T-helper 1 cell treated with Interleukin-12 subunit alpha and Interleukin-12 subunit beta and Interleukin-4 antibody, amounts not matched to agents 30 ng/mL and 1 ng/mL, for 36 hours (primary cell): ENCODE data around the gene TFF3. TPM values are rescaled to one million over a fixed set of nuclear protein-coding genes. Genes with fewer than 3 reads are reported as not detected.

Experiments
- intact Hi-C: fragments of 100-400 bp; cut with micrococcal nuclease; formaldehyde crosslinking; loops from one replicate; pipeline ENCODE4 v1.15.1; 2024
- total RNA-seq: library from RNA; stranded (reverse); gene quantifications from 2 replicates; pipeline ENCODE4 v1.2.3, GENCODE V29; 2022

Gene TFF3
- total RNA-seq, 1 donor from 2014 or later = not detected

GRCh38 chr21:42272984-42273600, 42.1 kb downstream of the TFF3 start:
- intact Hi-C loops = no loop called here

GRCh38 chr21:42272109-42272962, 42.9 kb downstream of the TFF3 start:
- intact Hi-C loops = no loop called here

DNA sequence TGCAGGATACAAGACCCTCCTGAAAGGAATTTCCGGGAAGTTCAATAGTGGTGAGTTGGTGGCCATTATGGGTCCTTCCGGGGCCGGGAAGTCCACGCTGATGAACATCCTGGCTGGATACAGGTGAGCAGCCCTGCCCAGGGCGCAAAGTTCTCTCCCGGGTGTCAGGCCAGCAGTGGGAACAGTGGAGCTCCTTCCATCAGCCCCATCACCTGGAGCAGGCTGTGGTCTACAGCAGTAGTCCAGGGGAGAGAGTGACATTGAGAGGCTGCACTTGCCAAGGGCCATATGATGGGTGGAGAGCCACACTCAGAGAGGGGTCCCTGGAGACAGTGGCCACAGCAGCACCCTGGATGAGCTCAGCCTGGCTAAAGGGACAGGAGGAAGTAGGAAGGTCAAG, 44.1 kb downstream of the TFF3 start:
- intact Hi-C loops = no loop called here

- intact Hi-C loops = no loop called here
Observed at GRCh38 chr21:42269386-42269785, 45.8 kb downstream of the TFF3 start.

DNA sequence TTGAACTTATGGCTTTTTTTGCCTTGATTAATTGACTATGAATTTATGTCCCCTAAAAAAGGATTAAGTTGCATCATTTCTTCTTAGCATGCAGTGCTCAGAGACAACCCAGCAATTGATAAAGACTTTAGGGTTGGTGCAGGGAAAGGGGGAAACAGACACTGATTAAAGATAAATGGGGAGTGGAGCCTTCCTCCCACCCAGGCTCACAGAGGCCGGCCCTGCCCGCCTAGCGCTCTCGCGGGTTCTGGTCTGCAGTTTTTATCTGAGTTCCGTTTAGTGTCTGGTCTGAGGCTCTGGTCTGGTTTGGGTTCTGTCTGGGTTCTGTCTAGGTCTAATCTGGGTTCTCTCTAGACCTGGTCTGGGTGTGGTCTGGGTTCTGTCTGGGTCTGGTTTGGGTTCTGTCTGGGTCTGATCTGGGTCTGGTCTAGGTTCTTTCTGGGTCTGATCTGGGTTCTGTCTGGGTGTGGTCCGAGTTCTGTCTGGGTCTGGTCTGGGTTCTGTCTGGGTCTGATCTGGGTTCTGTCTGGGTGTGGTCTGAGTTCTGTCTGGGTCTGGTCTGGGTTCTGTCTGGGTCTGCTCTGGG, 48.1 kb downstream of the TFF3 start:
- intact Hi-C loops = no loop called here

DNA sequence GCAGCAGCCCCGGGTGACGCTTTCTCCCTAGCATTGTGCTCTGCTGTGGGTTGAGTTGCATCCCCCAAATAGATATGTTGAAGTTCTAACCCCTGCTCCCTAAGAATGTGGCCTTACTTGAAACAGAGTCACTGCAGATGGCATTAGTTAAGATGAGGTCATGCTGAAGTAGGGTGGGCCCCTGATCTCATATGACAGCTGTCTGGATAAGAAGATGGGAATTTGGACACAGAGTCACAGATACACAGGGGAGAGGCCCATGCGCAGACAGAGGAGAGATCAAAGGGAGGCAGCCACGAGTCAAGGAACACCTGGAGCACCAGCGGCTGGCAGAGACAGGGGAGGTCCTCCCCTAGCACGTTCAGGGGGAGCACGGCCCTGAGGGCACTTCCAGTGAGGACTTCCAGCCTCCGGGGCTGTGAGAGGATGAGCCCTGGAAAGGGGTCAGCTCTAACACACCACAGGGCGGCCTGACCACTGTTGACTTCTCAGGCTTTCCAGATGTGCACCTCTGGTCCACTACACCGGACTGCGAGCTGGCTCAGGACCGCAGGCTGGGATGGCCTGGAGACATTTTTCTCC, 49.9 kb downstream of the TFF3 start:
- intact Hi-C loops = no loop called here

- intact Hi-C loops = no loop called here
Observed at GRCh38 chr21:42264245-42265195, 50.7 kb downstream of the TFF3 start.

- intact Hi-C loops = no loop called here
Observed at GRCh38 chr21:42263591-42264131, 51.5 kb downstream of the TFF3 start.

GRCh38 chr21:42262831-42263231, 52.4 kb downstream of the TFF3 start:
- intact Hi-C loops = no loop called here

GRCh38 chr21:42261829-42262200, 53.4 kb downstream of the TFF3 start:
- intact Hi-C loops = no loop called here

Other genes starting within 250 kb of the TFF3 start
- 0.12 TPM in 1 of 2 replicates, not detected in the other for gene UMODL1, start 244.1 kb downstream of the TFF3 start, total RNA-seq
- gene ABCG1, start 96.3 kb downstream of the TFF3 start, total RNA-seq = 20.7 and 21.5 TPM in 2 replicates
- gene TFF2, start 35.6 kb upstream of the TFF3 start, total RNA-seq = not detected in 2 replicates
- gene TFF1, start 51.1 kb upstream of the TFF3 start, total RNA-seq = not detected in 2 replicates
- gene TMPRSS3, start 80.6 kb upstream of the TFF3 start, total RNA-seq = 5.8 and 7.8 TPM in 2 replicates
- 75.6 and 76.0 TPM in 2 replicates for gene UBASH3A, start 88.5 kb upstream of the TFF3 start, total RNA-seq
- gene RSPH1, start 180.8 kb upstream of the TFF3 start, total RNA-seq = not detected in 2 replicates
- gene SLC37A1, start 198.4 kb upstream of the TFF3 start, total RNA-seq = 13.7 and 14.3 TPM in 2 replicates